GM21723 (cell line): ENCODE measurements around the gene SF3B3.
"Not testable (repeated sequence)": the region's sequence is repeated elsewhere in the genome, so short reads cannot be mapped to it uniquely, and the experiment has no call there.

Experiments used
- ATAC-seq: cut with Tn5 transposase; IDR thresholded peaks from one replicate; pipeline ENCODE4 v1.9.1; 2021; ENCODE audit warnings: mild to moderate bottlenecking, moderate library complexity; ENCODE audit not compliant: unreplicated experiment

SF3B3 gene

DNA sequence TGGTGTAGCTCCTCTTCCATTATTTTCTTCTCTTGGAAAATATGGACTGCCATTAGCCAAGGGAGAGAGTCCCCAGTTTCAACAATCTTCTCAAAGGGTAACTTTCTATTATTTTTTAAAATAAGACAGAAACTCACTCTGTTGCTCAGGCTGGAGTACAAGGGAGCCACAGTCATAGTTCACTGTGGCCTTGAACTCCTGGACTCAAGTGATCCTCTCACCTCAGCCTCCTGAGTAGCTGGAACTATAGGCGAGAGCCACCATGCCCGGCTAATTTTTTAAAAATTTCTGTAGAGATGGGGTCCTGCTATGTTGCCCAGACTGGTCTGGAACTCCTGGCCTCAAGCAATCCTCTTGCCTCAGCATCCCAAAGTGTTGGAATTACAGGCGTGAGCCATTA lies 13.4 kb upstream of the SF3B3 start:
- ATAC-seq: no peak

DNA sequence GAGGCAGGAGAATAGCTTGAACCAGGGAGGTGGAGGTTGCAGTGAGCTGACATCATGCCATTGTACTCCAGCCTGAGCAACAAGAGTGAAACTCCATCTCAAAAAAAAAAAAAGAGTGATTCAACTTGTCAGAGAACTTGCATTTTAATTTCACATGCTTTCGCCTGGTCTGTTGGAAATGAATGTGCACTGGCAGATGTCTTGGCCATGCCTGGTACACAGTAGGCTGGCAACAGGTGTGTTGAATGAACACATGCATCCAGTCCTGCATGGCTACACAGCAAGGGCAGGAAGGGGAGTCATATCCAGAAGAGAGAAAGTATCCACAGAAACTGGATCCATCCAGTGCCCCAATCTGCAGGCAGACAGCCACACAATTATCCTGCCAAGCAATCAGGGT lies 11.8 kb upstream of the SF3B3 start:
- no peak for ATAC-seq

DNA sequence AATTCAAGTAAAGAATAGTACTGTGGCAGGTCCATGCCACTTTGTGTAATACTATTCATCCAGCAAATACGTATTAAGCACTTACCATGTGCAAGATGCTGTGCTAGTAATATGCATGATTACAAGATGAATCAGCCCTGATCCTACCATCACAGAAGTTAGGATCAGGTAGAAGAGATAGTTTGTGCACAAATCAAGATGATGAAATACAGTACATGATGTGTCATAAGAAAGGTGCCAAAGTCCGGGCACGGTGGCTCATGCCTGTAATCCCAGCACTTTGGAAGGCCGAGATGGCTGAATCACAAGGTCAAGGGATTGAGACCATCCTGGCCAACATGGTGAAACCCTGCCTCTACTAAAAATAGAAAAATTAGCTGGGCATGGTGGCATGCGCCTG lies 11.2 kb upstream of the SF3B3 start:
- no peak for ATAC-seq

DNA sequence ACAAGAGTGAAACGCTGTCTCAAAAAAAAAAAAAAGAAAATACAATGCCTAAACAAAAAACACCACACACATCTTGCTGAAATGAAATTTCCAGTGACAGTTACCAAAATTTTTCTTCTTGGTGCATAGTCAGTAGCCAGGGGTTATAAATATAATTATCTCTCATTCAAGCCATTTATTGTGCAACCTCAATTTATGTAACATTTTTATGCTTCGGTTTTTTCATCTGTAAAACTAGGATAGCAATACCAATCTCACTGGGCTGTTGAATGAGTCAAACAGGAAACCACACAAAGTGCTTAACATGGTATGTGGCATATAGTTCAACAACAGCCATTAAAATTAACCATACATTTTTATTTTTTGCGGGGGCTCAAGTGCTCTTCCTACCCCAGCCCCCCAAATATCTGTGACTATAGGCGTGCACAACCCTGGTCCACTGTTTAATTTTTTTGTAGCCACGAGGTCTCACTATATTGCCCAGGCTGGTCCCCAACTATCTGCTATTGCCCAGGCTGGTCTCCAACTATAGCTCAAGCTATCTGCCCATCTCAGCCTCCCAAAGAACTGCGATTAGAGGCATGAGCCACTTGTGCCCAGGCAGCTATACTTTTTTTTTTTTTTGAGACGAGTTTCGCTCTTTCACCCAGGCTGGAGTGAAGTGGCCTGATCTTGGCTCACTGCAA lies 2.9 kb upstream of the SF3B3 start:
- ATAC-seq: no peak

DNA sequence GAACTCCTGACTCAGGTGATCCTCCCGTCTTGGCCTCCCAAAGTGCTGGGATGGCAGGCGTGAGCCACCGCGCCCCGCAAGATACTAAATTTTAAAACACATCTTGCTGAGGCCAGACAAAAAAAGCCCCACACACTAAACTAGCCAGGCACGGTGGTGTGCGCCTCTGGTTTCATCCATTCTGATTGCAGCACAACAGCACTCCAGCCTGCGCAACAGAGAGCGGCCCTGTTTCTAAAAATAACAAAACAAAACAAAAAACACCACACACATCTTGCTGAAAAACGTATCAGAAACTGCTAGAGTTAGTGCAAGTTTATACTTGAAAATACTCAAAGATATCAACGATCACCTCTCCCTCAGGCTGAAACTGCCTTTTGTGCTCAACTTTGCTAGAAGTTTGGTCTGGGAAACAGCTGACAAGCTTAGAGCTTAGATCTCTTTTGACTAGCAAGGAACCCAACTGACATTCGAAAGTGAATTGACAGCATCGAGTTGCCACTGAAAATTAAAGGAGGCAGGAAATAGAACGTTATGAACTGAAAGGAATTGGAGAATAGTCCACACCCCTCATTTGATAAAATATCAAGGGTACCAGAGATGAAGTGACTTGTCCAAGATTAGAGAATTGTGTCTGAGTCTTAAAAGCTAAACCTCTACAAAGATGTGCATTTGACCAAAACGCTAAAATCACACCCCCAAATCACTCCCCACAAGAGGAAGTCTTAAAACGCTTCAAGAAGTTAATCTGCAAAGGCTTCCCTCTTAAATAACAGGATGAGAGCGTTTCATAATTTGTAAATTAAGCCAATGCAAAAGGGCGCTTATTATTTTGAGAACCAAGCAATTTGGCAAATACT lies 1.2 kb upstream of the SF3B3 start:
- peak; percentile 31 for ATAC-seq

DNA sequence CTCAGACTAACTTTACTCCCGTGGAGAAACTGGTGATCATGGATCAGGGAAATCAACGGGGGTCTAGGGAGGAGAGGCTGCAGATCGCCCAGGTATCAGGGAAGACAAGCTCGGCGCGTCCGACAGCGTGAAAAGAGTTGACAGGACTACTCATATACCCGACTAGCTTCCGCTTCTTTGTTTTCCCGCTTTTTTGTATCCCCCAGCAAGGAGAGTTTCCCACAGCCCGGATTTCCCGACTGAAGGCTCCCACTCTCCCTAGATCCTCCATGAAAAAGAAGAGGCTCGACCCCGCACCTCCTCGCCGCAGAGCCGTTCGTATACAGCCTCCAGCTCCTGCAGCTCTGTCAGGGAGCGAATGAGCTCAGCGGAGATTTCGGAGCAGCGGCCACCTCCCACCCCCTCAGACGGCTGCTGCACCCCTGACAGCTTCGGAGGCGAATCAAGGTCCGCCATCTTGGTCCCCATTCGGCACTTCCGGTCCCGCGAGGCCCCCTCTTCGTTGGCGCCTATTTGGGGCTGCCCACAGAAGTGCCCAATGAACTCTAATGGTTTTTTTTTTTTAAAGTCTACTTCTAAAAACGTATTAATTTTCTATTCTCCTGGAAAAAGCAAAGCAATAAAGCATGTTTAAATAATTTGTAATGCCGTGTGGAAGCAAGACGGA lies 407 bp upstream of the SF3B3 start, which contains the start of gene COG4:
Gene COG4 (minus strand): TSS at position 479 of the 667 bp plus-strand sequence. CDS start 11 bp downstream, at position 468.
- peak; percentile 68 for ATAC-seq

DNA sequence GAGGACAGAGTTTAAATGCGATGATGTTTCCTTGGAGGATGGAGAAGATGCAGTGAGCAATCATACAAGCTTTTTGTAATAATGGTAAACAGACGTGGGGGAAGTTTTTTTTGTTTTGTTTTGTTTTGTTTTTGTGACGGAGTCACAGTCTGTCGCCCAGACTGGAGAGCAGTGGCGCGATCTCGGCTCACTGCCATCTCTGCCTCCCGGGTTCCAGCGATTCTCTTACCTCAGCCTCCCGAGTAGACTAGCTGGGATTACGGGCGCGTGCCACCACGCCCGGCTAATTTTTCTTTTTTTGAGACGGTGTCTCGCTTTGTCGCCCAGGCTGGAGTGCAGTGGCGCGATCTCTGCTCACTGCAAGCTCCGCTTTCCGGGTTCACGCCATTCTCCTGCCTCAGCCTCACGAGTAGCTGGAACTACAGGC lies 796 bp downstream of the SF3B3 start:
- ATAC-seq: not testable (repeated sequence)

DNA sequence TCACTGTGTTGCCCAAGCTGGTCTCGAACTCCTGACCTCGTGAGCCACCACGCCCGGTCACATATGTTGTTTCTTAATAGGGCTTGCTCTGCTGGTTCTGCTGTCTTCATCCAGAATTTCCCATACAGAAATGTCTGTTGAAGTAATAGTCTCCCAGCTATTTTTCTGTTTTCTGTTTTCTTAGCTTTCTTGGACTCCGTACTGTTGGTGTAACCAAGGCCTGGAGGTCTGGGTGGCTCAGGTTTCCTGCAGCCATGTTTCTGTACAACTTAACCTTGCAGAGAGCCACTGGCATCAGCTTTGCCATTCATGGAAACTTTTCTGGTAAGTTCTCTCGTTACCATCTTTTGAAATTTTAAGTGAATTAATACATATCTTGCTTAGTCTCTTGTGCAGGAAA lies 2.8 kb downstream of the SF3B3 start:
- no peak for ATAC-seq

DNA sequence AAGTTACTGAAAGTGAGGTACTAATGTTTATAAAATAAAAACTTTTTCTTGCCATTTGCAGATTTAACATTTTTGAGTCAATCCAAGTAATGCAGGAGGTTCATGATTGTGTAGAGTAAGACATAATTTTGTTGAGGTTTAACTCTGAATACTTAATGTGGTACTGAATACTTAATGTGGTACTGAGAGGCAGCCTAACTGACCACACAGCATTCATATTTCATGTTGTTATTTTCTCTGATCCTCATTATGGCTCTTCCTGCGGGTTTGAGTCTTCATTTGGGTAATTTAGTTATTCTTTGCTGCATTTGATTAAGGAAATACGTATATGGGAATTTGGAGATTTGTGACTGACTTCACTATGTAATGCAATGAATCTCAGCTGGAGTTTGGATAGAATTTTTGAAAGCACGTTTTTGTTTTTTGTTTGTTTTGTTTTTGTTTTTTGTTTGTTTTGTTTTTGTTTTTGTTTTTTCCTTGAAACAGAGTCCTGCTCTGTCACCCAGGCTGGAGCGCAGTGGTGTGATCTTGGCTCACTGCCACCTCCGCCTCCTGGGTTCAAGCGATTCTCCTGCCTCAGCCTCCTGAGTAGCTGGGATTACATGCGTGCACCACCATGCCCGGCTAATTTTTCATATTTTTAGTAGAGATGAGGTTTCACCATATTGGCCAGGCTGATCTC lies 3.8 kb downstream of the SF3B3 start:
- no peak for ATAC-seq

DNA sequence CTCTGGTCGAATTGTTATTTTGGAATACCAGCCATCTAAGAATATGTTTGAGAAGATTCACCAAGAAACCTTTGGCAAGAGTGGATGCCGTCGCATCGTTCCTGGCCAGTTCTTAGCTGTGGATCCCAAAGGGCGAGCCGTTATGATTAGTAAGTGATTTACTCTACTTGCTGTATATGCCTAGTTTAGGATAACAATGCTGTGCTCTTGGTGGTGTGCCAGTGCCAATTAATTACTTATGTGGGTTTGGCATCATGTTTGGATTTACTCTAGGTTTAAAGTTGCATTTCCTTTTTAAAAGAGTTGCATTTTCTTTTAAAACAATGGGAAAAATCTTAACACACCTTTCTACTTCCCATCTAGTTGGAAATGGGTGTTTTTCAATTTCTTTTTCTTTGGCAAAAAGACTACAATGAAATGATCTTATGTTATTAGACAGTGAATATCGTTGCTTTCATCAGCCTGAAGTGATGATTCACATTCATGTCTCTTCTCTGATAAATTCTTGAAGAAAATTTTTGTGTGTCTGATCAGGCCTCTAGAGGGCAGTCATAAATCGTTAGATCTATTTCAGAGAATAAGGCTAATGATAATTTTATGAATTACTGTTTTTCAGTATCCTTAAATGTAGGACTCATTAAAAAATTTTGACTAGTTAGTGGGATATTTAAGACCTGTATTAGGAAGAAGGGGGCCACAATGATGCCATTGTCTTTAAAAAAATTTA lies 5.6 kb downstream of the SF3B3 start:
- ATAC-seq: no peak

DNA sequence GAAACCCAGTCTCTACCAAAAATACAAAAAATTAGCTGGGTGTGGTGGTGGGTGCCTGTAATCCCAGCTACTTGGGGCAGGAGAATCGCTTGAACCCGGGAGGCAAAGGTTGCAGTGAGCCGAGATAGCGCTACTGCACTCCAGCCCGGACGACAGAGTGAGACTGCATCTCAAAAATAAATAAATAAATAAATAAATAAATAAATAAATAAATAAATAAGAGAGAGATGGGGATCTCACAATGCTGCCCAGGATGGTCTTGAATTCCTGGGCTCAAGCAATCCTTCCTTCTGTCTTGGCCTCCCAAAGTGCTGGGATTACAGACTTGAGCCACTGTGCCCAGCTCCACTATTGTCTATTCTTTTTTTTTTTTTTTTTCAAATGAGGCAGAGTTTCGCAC lies 6.3 kb downstream of the SF3B3 start:
- ATAC-seq: not testable (repeated sequence)

DNA sequence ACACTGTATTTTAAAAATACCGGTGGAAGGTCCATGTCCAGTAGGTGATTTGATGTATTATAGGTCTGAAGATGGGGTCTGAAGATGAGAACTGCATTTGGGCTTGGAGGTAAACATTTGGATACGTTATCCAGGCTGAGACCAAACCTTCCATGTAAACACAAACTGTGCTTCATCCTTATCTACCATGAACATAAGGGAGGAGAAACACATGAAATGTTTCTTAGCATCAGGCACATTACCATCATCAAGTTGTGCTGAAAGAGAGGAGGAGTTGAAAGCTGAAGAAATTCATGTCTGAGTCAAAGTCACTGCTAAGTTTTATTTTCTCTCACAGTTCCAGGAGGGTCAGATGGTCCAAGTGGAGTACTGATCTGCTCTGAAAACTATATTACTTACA lies 11.4 kb downstream of the SF3B3 start:
- ATAC-seq: no peak

DNA sequence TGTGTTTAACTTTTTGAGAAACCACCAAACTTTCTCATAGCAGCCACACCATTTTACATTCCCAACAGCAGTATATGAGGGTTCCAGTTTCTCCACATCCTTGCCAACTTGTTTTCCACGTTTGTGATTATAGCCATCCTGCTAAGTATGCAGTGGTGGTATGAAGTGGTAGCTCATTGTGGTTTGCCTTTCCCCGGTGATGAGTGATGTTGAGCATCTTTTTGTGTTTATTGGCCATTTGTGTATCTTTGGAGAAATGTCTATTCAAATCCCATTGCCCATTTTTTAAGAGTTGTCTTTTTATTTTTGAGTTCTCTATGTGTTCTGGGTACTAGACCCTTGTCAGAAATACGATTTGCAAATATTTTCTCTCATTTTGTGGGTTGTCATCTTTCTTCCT lies 17.4 kb downstream of the SF3B3 start:
- ATAC-seq: no peak

DNA sequence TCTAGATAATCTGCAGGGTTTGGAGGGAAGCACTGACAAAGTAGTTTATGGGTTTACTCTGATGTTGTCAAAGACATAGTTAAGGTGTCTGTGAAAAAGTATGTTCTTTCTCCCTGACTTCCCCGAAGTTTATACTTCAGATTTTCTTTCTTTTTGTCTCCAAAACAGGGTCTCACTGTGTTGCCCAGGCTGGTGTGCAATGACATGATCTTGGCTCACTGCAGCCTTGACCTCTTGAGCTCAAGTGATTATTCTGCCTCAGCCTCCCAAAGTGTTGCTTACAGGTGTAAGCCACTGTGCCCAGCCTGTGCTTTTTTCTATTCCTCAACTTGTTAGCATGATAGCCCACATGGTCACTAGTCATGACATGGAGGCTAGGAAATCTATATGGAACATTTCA lies 20.9 kb downstream of the SF3B3 start:
- no peak for ATAC-seq

DNA sequence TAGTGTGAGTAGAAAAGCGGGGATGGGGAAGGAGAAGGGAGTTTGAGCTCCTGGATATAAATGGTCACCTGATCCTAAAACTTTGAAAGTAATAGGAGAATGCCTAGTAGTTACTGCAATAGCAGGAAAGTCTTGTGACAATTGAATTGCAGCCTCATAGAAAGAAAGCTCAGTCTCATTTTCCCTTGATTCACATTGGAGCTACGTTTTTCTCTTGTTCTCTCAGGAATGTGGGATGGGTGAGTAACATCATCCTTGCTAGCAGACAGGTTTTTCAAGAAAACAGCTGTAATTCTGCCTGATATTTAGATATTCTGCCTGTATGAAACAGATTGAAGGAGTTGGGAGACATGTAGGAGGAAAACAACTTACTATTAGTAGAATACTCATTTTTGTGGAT lies 25.3 kb downstream of the SF3B3 start:
- ATAC-seq: no peak

DNA sequence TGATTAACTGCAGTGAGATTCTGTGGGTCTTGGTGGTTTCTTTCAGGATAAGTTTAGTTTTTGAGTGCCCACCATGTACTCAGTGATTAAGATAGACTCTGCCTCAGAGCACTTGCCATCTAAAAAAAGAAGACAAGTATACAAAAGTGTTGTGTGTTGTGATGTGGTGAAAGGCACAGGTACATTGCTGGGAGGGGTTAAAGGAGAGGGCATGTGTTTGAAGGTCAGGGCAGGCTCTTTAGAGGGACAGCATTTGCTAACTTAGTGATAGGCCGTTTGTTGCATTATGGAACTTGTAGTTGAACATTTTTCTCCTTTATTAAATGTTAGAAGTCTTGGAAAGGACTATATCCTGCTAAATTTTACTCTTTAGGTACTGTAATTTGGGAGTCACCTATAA lies 26.5 kb downstream of the SF3B3 start:
- no peak for ATAC-seq

DNA sequence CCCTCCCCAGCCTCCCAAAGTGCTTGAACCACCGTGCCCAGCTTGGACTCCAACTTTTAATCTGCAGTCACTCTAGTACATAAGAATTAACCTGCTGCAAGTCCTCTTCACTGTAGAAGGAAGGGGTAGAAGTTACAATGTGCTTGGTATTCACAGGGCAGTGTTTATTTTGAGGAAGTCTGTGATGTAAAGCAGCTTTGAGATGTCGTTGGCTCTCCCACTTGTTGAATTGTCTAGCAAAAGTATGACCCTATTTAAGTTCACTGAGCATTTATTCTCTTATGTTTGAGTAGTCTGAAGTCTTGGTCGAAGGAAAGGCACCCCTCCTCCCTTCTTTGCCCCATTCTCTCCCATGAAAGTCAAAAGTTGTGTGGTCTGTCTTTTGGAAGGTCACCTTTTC lies 28.2 kb downstream of the SF3B3 start:
- no peak for ATAC-seq

DNA sequence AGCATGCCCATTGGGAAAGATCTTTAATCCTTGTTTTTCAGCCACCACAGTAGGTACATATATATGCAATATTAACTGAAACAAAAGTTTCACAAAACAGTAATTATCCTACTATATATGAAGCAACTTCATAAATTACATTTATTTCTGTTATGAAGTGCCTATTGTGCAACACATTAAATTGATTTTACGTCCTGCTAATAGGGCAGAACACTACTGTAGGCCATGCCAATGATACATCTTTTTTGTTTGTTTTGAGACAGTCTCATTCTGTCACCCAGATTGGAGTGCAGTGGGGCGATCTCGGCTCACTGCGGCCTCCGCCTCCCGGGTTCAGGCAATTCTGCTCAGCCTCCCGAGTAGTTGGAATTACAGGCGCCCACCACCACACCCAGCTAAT lies 29.1 kb downstream of the SF3B3 start:
- no peak for ATAC-seq

DNA sequence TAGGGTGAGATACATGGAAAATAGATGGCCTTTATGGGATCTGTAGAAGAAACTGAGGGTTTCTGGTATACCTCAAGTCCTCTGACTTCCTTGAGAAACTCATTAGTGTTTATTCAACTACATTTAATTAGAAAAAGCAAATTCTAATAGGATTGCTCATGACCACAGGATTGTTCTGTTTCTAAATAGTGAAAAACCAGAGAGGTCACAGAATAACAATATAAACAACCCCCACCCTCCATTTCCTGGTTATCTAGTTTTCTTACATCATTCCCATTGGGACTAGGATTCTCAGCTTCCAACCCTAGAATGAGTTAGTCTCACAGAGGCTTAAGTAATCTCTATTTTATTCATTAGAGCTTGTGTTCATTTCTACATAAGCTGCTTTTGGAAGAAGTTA lies 30.0 kb downstream of the SF3B3 start:
- no peak for ATAC-seq

DNA sequence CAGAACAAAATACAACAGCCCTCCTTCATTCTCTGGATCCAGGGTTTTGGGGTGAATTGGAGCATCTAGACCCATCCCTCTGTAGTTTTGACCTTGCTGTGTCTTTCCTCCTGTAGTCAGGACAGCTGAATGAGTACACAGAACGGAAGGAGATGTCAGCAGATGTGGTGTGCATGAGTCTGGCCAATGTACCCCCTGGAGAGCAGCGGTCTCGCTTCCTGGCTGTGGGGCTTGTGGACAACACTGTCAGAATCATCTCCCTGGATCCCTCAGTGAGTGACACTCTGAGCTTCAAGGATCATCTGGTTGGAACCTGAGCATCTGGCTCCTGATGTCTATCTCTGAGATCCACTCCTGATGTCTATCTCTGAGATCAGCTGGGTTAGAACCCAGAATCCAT lies 32.4 kb downstream of the SF3B3 start:
- no peak for ATAC-seq

DNA sequence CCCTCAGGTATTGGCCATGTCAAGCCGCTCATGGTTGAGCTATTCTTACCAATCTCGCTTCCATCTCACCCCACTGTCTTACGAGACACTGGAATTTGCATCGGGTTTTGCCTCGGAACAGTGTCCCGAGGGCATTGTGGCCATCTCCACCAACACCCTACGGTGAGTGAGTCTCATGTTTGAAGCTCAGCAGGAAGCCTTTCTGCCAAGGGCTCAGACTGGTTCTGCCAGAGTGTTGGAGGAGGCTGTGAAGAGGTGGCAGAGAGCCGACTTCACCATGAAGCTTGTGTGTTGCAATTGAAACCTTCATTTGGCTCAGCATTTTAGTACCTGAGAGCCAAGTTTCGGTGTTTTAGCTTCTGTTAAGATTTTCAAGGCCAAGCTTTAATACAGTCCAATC lies 38.0 kb downstream of the SF3B3 start:
- ATAC-seq: no peak
